GM19239 (cell line): ENCODE data around the gene SPTBN4.
"Not testable (repeated sequence)": the region's sequence is repeated elsewhere in the genome, so short reads cannot be mapped to it uniquely, and the experiment has no call there.

ENCODE experiments used
- DNase-seq: peaks from one replicate; pipeline ENCODE4 v3.0.0; 2011; ENCODE audit warnings: low spot score; ENCODE audit not compliant: insufficient read length
- FAIRE-seq: peaks from 2 replicates; lab custom pipeline; 2011; peaks lifted over from hg19 to GRCh38; lab: Jason Lieb, UNC

The SPTBN4 gene

GRCh38 chr19:40463587-40464037 lies 3.2 kb upstream of the SPTBN4 start:
- DNase-seq, FAIRE-seq: not testable (repeated sequence)

GRCh38 chr19:40464059-40465024 lies 2.5 kb upstream of the SPTBN4 start:
- DNase-seq (no peak), FAIRE-seq (peak; percentile 47)

GRCh38 chr19:40465025-40465556 lies 1.7 kb upstream of the SPTBN4 start:
- no peak for FAIRE-seq
- no peak for DNase-seq

- peak; percentile 98 for DNase-seq
- peak; percentile 95 for FAIRE-seq
Measured at GRCh38 chr19:40465557-40466218, 1.1 kb upstream of the SPTBN4 start, which contains the start of gene BLVRB. BLVRB (minus strand) TSS chr19:40465745; CDS start chr19:40465688, 57 bp downstream.

GRCh38 chr19:40466219-40466984 lies 399 bp upstream of the SPTBN4 start:
- FAIRE-seq = no peak
- peak; percentile 40 for DNase-seq

GRCh38 chr19:40469011-40469410 lies 2.2 kb downstream of the SPTBN4 start:
- FAIRE-seq (no peak), DNase-seq (no peak)

- no peak for FAIRE-seq
- no peak for DNase-seq
Measured at GRCh38 chr19:40471111-40471510, 4.3 kb downstream of the SPTBN4 start.

- DNase-seq = no peak
- FAIRE-seq = no peak
Measured at GRCh38 chr19:40472516-40472915, 5.7 kb downstream of the SPTBN4 start.

GRCh38 chr19:40474737-40475136 lies 7.9 kb downstream of the SPTBN4 start:
- FAIRE-seq (no peak), DNase-seq (no peak)

- FAIRE-seq, DNase-seq: not testable (repeated sequence)
Measured at GRCh38 chr19:40475878-40476644, 9.3 kb downstream of the SPTBN4 start.

- FAIRE-seq (no peak), DNase-seq (no peak)
Measured at GRCh38 chr19:40486017-40486416, 19.2 kb downstream of the SPTBN4 start.

- FAIRE-seq (no peak), DNase-seq (no peak)
Measured at GRCh38 chr19:40489882-40490230, 23.1 kb downstream of the SPTBN4 start.

GRCh38 chr19:40492274-40492673 lies 25.5 kb downstream of the SPTBN4 start:
- FAIRE-seq (no peak), DNase-seq (no peak)

- DNase-seq = no peak
Measured at GRCh38 chr19:40493778-40494177, 27.0 kb downstream of the SPTBN4 start.

GRCh38 chr19:40494191-40494838 lies 27.5 kb downstream of the SPTBN4 start:
- DNase-seq (no peak), FAIRE-seq (no peak)

More at GRCh38 chr19:40493778-40494177, 27.0 kb downstream of the SPTBN4 start:
- FAIRE-seq = no peak

GRCh38 chr19:40497214-40497613 lies 30.4 kb downstream of the SPTBN4 start:
- FAIRE-seq = no peak
- no peak for DNase-seq

- FAIRE-seq (no peak), DNase-seq (no peak)
Measured at GRCh38 chr19:40499320-40499719, 32.5 kb downstream of the SPTBN4 start.

GRCh38 chr19:40500678-40501530 lies 34.1 kb downstream of the SPTBN4 start:
- FAIRE-seq, DNase-seq: not testable (repeated sequence)
